K562 (cell line): ENCODE measurements around the gene GKAP1. TPM values are rescaled to one million over a fixed set of nuclear protein-coding genes. Genes with fewer than 3 reads are reported as not detected.

Source experiments
- BRF1 ChIP-seq: IDR thresholded peaks from 3 replicates; pipeline ENCODE4 v1.6.1; 2011; ENCODE audit warnings: borderline replicate concordance, mild to moderate bottlenecking; ENCODE audit not compliant: insufficient read length; ENCODE audit errors: extremely low read depth
- FOXK2 ChIP-seq, 2 experiments: fragments of 450-650 bp; IDR thresholded peaks in 1 of 2; conservative IDR thresholded peaks in 1 of 2; 2 replicates each; pipeline ENCODE4 v1.6.1; 2016; ENCODE audit warnings: low read depth in 2 of 2, mild to moderate bottlenecking in 1 of 2
- HDAC3 ChIP-seq: fragments of 450-650 bp; IDR thresholded peaks from 2 replicates; pipeline ENCODE4 v1.6.1; 2018; ENCODE audit warnings: borderline replicate concordance, mild to moderate bottlenecking, moderate library complexity; ENCODE audit not compliant: partially characterized antibody
- HNRNPLL ChIP-seq: fragments of 200-400 bp; formaldehyde crosslinking; IDR thresholded peaks from 2 replicates; pipeline ENCODE4 v1.6.1; 2017; ENCODE audit warnings: low read length, low read depth, mild to moderate bottlenecking; ENCODE audit not compliant: poor library complexity, severe bottlenecking
- NBN ChIP-seq: fragments of 450-650 bp; IDR thresholded peaks from 2 replicates; pipeline ENCODE4 v1.6.1; 2016; ENCODE audit warnings: low read depth, mild to moderate bottlenecking
- NR2C2 ChIP-seq, 2 experiments: fragments of 200-800 bp in 1 of 2; sonication (Bioruptor generic) in 1 of 2; sonication (generic) in 1 of 2; formaldehyde crosslinking in 1 of 2; IDR thresholded peaks; 2 replicates each; pipeline versions ENCODE4 v1.6.1 to v1.8.0; 2016 to 2022; ENCODE audit warnings: mild to moderate bottlenecking in 1 of 2, missing compliant biosample characterization in 1 of 2, missing genetic modification characterization in 1 of 2, missing genetic modification reagents in 1 of 2
- PBX2 ChIP-seq, 2 experiments: IDR thresholded peaks in 1 of 2; conservative IDR thresholded peaks in 1 of 2; 2 replicates each; pipeline ENCODE4 v1.6.1; 2016; ENCODE audit warnings: low read depth in 2 of 2, mild to moderate bottlenecking in 1 of 2, missing compliant biosample characterization in 1 of 2, missing genetic modification characterization in 1 of 2, moderate library complexity in 1 of 2
- POU5F1 ChIP-seq: fragments of 150-350 bp; IDR thresholded peaks from 2 replicates; pipeline ENCODE4 v1.6.1; 2014; ENCODE audit warnings: borderline replicate concordance, low read length, low read depth, mild to moderate bottlenecking; ENCODE audit not compliant: partially characterized antibody
- RB1 ChIP-seq: fragments of 450-650 bp; IDR thresholded peaks from 2 replicates; pipeline ENCODE4 v1.6.1; 2017; ENCODE audit warnings: low read depth, mild to moderate bottlenecking
- SIN3A ChIP-seq, 2 experiments: fragments of 150-350 bp in 1 of 2; IDR thresholded peaks; 2 replicates each; pipeline ENCODE4 v1.6.1; 2011 to 2016; ENCODE audit warnings: borderline replicate concordance in 2 of 2, low read depth in 2 of 2, low read length in 2 of 2, mild to moderate bottlenecking in 2 of 2, moderate library complexity in 2 of 2; ENCODE audit not compliant: control insufficient read depth in 1 of 2
- SMAD4 ChIP-seq: fragments of 250-450 bp; sonication (Bioruptor Pico); conservative IDR thresholded peaks from 2 replicates; pipeline ENCODE4 v1.8.0; 2021; ENCODE audit warnings: inconsistent platforms, mild to moderate bottlenecking, moderate library complexity
- ZNF324 ChIP-seq: fragments of 250-450 bp; sonication (Bioruptor Pico); IDR thresholded peaks from 2 replicates; pipeline ENCODE4 v1.4.0; 2020; ENCODE audit warnings: mild to moderate bottlenecking
- ZNF445 ChIP-seq: fragments of 250-450 bp; sonication (Bioruptor Pico); IDR thresholded peaks from 2 replicates; pipeline ENCODE4 v1.4.0; 2020; ENCODE audit warnings: low read depth, mild to moderate bottlenecking, moderate library complexity
- polyA plus RNA-seq, 8 experiments: library from polyadenylated mRNA; depleted of rRNA in 4 of 8; stranded (reverse) in 5 of 8; unstranded in 3 of 8; fragments of >200 nt; fragmentation: Nextera tagmentation in 2 of 8; fragmentation: Illumina TruSeq in 1 of 8; extraction: Ambion mirVana in 2 of 8; extraction: Trizol in 1 of 8; gene quantifications; 2 replicates each; pipeline versions ENCODE4 v1.2.1 to v1.2.3, GENCODE V29; 2011 to 2014; ENCODE audit warnings: inconsistent platforms in 1 of 8, missing spikeins in 1 of 8
- total RNA-seq, 7 experiments: library from RNA; depleted of rRNA in 6 of 7; stranded (reverse); fragments of >200 nt in 6 of 7; fragmentation: Illumina TruSeq in 2 of 7; extraction: Trizol in 2 of 7; gene quantifications; 2 replicates each; pipeline versions ENCODE4 v1.2.1 to v1.2.3, GENCODE V29; 2011 to 2021; ENCODE audit warnings: low replicate concordance in 1 of 7
- TF ChIP-seq, protein P1 (sequence below): IDR thresholded peaks from 2 replicates; pipeline ENCODE4 v1.6.1; 2011; ENCODE audit warnings: borderline replicate concordance, low read depth, mild to moderate bottlenecking, moderate library complexity, low read length; ENCODE audit not compliant: insufficient read depth, poor library complexity, severe bottlenecking
- TF ChIP-seq, protein P2 (sequence below): fragments of 250-450 bp; sonication (Bioruptor Pico); IDR thresholded peaks from 2 replicates; pipeline ENCODE4 v1.4.0; 2020; ENCODE audit warnings: mild to moderate bottlenecking
- TF ChIP-seq, protein P3 (sequence below): fragments of 450-650 bp; formaldehyde crosslinking; IDR thresholded peaks from 2 replicates; pipeline ENCODE4 v1.4.0; 2020; ENCODE audit warnings: mild to moderate bottlenecking, moderate library complexity

The GKAP1 gene
- total and polyA plus RNA-seq, 9 of the 15 experiments (the other 6 are each of a cell fraction or from before 2014, with no cell fraction given): 1.0 to 3.8 (median 2.7) TPM

DNA sequence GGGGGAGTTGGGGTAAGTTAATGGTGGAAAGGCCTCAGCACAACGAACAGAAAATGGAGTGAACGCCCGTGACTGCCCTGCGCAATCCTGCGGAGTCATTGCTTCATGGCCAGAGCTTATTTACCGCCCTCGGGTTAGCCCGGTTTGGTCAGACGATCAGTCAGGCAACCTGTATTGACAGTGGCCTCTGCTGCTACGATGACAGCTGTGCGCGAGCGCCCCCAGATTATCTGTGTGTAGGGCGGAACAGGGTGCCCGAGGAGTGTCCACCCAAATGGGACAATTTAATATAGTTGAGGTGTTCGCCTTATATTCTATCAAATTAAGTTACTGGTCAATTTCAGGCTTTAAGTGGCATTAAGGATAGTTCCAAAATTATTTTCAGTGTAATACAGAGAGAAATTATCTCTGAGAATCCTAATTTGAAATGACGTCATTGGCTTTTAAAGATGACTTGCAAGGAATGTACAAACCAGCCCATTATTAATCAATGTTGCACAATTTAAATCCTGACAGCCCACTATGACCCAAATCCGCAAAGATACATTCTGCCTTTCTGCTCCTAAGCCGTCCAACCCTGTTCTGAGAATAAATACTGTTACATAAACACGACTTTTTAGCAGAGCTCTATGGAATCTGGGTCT lies 108.9 kb downstream of the GKAP1 start (continued):
- TF ChIP-seq HDAC3 (no peak), PBX2 (CRISPR knock-in tag; IDR thresholded peaks at IDR 0.05; ENCODE audit: low read depth) (no peak), PBX2 (tag; conservative IDR thresholded peaks at IDR 0.05; ENCODE audit: low read depth) (peak; percentile 68; the same call in 1 of the 2 replicates), FOXK2 (conservative IDR thresholded peaks at IDR 0.05 in 1 of 2, IDR thresholded peaks at IDR 0.05 in 1 of 2; ENCODE audit: low read depth in 2 of 2) (peak; percentile 71 to 84), SMAD4 (CRISPR knock-in tag) (no peak), RB1 (0 out of 2 replicates have a peak, but pooled peaks have one; percentile 21), ZNF445 (CRISPR knock-in tag) (no peak), NBN (no peak), HNRNPLL (no peak), ZNF324 (CRISPR knock-in tag) (no peak), BRF1 (no peak), POU5F1 (no peak), NR2C2 (CRISPR knock-in tag; IDR thresholded peaks at IDR 0.05) (no peak), NR2C2 (tag; IDR thresholded peaks at IDR 0.05) (peak; percentile 44), SIN3A (IDR thresholded peaks at IDR 0.05; ENCODE audit: borderline replicate concordance in 2 of 2, control insufficient read depth in 1 of 2, low read depth in 2 of 2, low read length in 2 of 2) (peak in 1 of 2 experiments; percentile 71; a peak in 2 of 4 replicates)
- TF ChIP-seq, protein P1, sequence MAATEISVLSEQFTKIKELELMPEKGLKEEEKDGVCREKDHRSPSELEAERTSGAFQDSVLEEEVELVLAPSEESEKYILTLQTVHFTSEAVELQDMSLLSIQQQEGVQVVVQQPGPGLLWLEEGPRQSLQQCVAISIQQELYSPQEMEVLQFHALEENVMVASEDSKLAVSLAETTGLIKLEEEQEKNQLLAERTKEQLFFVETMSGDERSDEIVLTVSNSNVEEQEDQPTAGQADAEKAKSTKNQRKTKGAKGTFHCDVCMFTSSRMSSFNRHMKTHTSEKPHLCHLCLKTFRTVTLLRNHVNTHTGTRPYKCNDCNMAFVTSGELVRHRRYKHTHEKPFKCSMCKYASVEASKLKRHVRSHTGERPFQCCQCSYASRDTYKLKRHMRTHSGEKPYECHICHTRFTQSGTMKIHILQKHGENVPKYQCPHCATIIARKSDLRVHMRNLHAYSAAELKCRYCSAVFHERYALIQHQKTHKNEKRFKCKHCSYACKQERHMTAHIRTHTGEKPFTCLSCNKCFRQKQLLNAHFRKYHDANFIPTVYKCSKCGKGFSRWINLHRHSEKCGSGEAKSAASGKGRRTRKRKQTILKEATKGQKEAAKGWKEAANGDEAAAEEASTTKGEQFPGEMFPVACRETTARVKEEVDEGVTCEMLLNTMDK: no peak
- TF ChIP-seq, protein P2, sequence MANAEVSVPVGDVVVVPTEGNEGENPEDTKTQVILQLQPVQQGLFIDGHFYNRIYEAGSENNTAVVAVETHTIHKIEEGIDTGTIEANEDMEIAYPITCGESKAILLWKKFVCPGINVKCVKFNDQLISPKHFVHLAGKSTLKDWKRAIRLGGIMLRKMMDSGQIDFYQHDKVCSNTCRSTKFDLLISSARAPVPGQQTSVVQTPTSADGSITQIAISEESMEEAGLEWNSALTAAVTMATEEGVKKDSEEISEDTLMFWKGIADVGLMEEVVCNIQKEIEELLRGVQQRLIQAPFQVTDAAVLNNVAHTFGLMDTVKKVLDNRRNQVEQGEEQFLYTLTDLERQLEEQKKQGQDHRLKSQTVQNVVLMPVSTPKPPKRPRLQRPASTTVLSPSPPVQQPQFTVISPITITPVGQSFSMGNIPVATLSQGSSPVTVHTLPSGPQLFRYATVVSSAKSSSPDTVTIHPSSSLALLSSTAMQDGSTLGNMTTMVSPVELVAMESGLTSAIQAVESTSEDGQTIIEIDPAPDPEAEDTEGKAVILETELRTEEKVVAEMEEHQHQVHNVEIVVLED (CRISPR knock-in tag): no peak
- TF ChIP-seq, protein P3, sequence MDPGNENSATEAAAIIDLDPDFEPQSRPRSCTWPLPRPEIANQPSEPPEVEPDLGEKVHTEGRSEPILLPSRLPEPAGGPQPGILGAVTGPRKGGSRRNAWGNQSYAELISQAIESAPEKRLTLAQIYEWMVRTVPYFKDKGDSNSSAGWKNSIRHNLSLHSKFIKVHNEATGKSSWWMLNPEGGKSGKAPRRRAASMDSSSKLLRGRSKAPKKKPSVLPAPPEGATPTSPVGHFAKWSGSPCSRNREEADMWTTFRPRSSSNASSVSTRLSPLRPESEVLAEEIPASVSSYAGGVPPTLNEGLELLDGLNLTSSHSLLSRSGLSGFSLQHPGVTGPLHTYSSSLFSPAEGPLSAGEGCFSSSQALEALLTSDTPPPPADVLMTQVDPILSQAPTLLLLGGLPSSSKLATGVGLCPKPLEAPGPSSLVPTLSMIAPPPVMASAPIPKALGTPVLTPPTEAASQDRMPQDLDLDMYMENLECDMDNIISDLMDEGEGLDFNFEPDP (CRISPR knock-in tag): no peak
